Epidermal melanocyte (primary cell): Measurements from ENCODE around the gene ZBTB33.

ENCODE experiments used
- DNase-seq: peaks from one replicate; pipeline ENCODE4 v3.0.0; 2011; ENCODE audit warnings: low spot score; ENCODE audit not compliant: insufficient read length

ZBTB33 gene

GRCh38 chrX:120306630-120307029 is 56.0 kb downstream of the ZBTB33 start:
- no peak for DNase-seq
